ENCODE measurements around the gene VASN.

DNA sequence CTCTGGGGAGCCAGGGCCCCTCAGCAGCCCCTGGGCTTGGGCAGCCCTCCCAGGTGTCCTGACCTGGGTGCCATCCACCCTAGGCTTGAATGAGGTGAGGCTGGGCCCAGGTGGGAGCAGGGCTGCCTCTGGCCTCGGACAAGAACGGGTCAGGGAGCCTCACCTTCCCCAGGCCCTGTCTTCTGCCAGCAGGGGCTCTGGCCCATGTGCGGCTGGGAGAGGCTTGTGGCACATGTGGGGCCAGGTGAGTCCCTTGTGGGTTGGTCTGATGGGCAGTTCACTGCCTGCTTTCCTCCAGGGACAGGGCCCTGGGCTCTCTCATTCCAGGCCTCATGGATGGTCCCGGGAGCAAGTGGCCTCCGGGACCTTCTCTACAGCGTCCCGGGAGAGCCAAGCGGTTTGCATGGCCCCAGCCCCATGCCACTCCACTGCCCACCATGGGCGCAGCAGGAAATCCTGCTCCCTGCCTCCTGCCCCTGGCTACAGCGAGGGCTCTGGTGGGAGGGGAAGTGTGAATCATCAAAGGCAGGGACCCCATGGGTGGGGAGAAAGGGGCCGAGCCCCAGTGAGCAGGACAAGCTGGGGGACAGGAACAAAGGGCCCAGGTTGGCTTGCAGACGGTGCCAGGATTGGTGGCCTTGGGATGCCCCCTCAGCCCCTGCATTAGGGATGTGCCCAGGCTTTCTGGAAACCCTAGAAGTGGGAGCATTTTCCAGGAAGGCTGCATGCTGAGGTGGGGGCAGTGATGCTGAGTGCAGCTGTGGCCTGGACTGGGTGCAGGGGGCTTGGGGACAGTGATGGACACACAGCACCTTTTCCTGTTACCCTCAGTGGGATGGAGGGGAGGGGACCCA is 12.2 kb downstream of the VASN start:
- TF ChIP-seq GATA2 (IDR thresholded peaks at IDR 0.05; ENCODE audit: low read depth, low read length) (no peak), GATA3 (IDR thresholded peaks at IDR 0.05; ENCODE audit: low read depth, low read length) (no peak)
